SU-DHL-6 (cell line): Measurements from ENCODE around the gene TTYH3.

Experiments
- H2AFZ ChIP-seq: fragments of 200-600 bp; sonication (generic); 2 replicates; pipeline ENCODE4 v1.6.1; 2014; ENCODE audit warnings: low read depth, mild to moderate bottlenecking, moderate library complexity, mixed read lengths, antibody characterized with exemption, low read length; ENCODE audit not compliant: severe bottlenecking
- H3F3A ChIP-seq: fragments of 200-600 bp; shearing (Covaris generic); 2 replicates; pipeline ENCODE4 v1.6.0; 2016; ENCODE audit warnings: antibody characterized with exemption, mild to moderate bottlenecking; ENCODE audit not compliant: insufficient read depth
- H3K27ac ChIP-seq: fragments of 200-600 bp; sonication (generic); 2 replicates; pipeline ENCODE4 v1.5.1; 2016; ENCODE audit warnings: low read depth, mild to moderate bottlenecking, low read length, moderate library complexity, mixed read lengths
- H3K27me3 ChIP-seq: fragments of 200-600 bp; sonication (generic), shearing (Covaris generic); 2 replicates; pipeline ENCODE4 v1.6.0; 2014; ENCODE audit warnings: mild to moderate bottlenecking, low read length
- H3K36me3 ChIP-seq: fragments of 200-600 bp; sonication (generic); 2 replicates; pipeline ENCODE4 v1.6.1; 2014; ENCODE audit warnings: mild to moderate bottlenecking, low read length, mixed read lengths
- H3K4me2 ChIP-seq: fragments of 300-600, 200-600 bp; shearing (Covaris generic), sonication (generic); 2 replicates; pipeline ENCODE4 v1.6.0; 2014; ENCODE audit warnings: low read length, low read depth, mild to moderate bottlenecking; ENCODE audit not compliant: poor library complexity, severe bottlenecking
- H3K4me3 ChIP-seq: fragments of 200-600 bp; sonication (generic); 2 replicates; pipeline ENCODE4 v1.5.1; 2014; ENCODE audit warnings: antibody characterized with exemption, low read length, mild to moderate bottlenecking, mixed read lengths; ENCODE audit not compliant: insufficient read depth, poor library complexity, severe bottlenecking
- H3K79me2 ChIP-seq: fragments of 200-600 bp; sonication (generic); 2 replicates; pipeline ENCODE4 v1.6.1; 2014; ENCODE audit warnings: mild to moderate bottlenecking, low read length, moderate library complexity; ENCODE audit not compliant: insufficient read depth
- H3K9ac ChIP-seq: fragments of 200-600 bp; sonication (generic); 2 replicates; pipeline ENCODE4 v1.7.0; 2014; ENCODE audit warnings: mild to moderate bottlenecking, low read length
- H3K9me2 ChIP-seq: fragments of 200-600 bp; sonication (generic); replicated peaks from 2 replicates; pipeline ENCODE4 v1.6.1; 2014; ENCODE audit warnings: low read length; ENCODE audit not compliant: insufficient read depth
- H3K9me3 ChIP-seq: fragments of 200-600 bp; sonication (generic); 2 replicates; pipeline ENCODE4 v1.6.1; 2014; ENCODE audit warnings: low read length, mixed read lengths; ENCODE audit not compliant: insufficient read depth
- H4K20me1 ChIP-seq: fragments of 200-600 bp; sonication (generic); 2 replicates; pipeline ENCODE4 v1.6.1; 2014; ENCODE audit warnings: low read depth, mild to moderate bottlenecking, antibody characterized with exemption, low read length, moderate library complexity, mixed read lengths
- EZH2phosphoT487 ChIP-seq: fragments of 200-600 bp; sonication (generic), shearing (Covaris generic); conservative IDR thresholded peaks from 2 replicates; pipeline ENCODE4 v1.6.1; 2018; ENCODE audit warnings: mild to moderate bottlenecking, antibody characterized with exemption, low read length, moderate library complexity, mixed read lengths
- TF ChIP-seq, protein P1 (sequence below): fragments of 200-600 bp; sonication (generic); IDR thresholded peaks from one replicate; pipeline ENCODE4 v1.5.1; 2017; ENCODE audit warnings: antibody characterized with exemption, mild to moderate bottlenecking, low read length, moderate library complexity; ENCODE audit not compliant: insufficient read depth, poor library complexity, severe bottlenecking

Gene TTYH3

DNA sequence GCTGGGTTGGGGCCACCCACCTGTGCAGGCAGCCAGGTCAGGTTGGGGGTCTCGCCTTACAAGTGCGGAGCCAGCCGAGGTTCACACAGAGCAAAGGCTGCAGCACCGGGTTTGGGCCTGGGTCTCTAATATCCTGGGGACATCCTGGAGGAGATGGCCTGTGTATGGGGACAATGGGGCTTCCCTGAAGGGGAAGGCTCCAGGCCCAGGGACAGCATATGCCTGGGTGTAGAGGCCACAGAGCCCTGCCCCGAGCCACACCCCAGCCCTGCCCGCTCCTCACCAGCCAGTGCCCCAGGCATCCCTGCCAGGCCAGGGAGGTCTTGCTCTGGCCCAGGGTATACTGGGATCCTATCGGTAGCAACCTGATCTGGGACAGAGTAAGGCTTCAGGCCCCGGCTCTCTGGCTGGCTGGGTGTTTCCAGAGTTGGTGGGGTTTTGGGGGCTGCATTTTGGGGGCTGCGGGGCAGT, 9.1 kb downstream of the TTYH3 start:
- Histone ChIP-seq H3K79me2 (no peaks in the 10 kb centered on the region), H4K20me1 (no peaks in the 10 kb centered on the region), H3K27ac (no peak overlapping the region), H3F3A (no peaks in the 10 kb centered on the region), H3K4me2 (no peak overlapping the region), H3K4me3 (no peak overlapping the region), H3K9me3 (no peaks in the 10 kb centered on the region), H3K9ac (no peak overlapping the region), H3K36me3 (no peaks in the 10 kb centered on the region), H3K27me3 (no peaks in the 10 kb centered on the region), H3K9me2 (no peaks in the 10 kb centered on the region), H2AFZ (no peak overlapping the region)
- TF ChIP-seq, protein P1, sequence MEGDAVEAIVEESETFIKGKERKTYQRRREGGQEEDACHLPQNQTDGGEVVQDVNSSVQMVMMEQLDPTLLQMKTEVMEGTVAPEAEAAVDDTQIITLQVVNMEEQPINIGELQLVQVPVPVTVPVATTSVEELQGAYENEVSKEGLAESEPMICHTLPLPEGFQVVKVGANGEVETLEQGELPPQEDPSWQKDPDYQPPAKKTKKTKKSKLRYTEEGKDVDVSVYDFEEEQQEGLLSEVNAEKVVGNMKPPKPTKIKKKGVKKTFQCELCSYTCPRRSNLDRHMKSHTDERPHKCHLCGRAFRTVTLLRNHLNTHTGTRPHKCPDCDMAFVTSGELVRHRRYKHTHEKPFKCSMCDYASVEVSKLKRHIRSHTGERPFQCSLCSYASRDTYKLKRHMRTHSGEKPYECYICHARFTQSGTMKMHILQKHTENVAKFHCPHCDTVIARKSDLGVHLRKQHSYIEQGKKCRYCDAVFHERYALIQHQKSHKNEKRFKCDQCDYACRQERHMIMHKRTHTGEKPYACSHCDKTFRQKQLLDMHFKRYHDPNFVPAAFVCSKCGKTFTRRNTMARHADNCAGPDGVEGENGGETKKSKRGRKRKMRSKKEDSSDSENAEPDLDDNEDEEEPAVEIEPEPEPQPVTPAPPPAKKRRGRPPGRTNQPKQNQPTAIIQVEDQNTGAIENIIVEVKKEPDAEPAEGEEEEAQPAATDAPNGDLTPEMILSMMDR: no peak
- TF ChIP-seq EZH2phosphoT487: no peak

DNA sequence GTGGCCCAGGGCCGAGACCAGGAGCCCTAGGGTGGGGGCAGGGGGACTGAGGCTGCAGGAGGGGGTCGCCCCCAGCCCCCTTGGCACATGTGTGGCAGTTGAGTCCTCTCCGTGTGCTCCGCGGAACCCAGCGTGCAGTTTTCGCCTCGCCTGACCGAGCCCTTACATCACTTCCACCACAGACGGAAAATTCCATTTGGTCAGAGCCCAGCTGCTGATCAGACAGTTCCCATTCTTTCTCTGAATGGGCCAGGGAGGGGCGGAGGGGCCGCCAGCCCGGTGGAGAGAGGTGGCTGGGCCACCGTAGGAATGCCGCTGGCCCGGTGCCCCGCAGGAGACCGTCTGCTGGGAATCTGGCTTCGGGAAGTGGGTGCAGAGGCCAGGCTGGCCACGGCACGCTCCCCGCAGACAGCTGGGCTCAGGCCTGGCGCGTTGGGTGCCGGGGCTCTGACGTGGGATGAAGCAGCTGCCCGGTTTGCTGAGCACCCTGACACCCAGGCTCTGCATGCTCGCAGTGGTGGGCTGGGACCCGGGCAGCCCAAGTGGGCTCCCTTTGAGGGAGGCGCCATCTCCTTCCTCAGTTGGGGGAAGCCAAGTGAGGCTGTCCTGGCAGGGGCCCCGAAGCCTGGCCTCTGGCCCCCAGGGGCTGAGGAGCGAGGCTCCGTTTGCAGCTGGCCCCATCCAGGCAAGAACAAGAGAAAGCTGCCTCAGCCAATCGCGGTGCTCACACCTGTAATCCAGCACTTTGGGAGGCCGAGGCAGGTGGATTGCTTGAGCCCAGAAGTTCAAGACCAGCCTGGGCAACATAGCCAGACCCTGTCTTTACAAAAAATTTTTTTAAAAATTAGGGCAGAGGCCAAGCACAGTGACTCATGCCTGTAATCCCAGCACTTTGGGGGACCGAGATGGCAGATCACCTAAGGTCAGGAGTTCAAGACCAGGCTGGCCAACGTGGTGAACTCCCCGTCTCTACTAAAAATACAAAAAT, 9.9 kb downstream of the TTYH3 start:
- no peak overlapping the region for H3K9ac ChIP-seq
- H3F3A ChIP-seq: no peaks in the 10 kb centered on the region
- H3K27me3 ChIP-seq: no peaks in the 10 kb centered on the region
- H3K9me3 ChIP-seq: no peaks in the 10 kb centered on the region
- no peaks in the 10 kb centered on the region for H4K20me1 ChIP-seq
- TF ChIP-seq EZH2phosphoT487: no peak
- TF ChIP-seq, protein P1: no peak
- H3K79me2 ChIP-seq: no peaks in the 10 kb centered on the region
- H3K36me3 ChIP-seq: no peaks in the 10 kb centered on the region
- H3K4me3 ChIP-seq: no peak overlapping the region
- no peak overlapping the region for H3K4me2 ChIP-seq
- H3K9me2 ChIP-seq: no peaks in the 10 kb centered on the region
- H2AFZ ChIP-seq: no peak overlapping the region
- no peak overlapping the region for H3K27ac ChIP-seq

DNA sequence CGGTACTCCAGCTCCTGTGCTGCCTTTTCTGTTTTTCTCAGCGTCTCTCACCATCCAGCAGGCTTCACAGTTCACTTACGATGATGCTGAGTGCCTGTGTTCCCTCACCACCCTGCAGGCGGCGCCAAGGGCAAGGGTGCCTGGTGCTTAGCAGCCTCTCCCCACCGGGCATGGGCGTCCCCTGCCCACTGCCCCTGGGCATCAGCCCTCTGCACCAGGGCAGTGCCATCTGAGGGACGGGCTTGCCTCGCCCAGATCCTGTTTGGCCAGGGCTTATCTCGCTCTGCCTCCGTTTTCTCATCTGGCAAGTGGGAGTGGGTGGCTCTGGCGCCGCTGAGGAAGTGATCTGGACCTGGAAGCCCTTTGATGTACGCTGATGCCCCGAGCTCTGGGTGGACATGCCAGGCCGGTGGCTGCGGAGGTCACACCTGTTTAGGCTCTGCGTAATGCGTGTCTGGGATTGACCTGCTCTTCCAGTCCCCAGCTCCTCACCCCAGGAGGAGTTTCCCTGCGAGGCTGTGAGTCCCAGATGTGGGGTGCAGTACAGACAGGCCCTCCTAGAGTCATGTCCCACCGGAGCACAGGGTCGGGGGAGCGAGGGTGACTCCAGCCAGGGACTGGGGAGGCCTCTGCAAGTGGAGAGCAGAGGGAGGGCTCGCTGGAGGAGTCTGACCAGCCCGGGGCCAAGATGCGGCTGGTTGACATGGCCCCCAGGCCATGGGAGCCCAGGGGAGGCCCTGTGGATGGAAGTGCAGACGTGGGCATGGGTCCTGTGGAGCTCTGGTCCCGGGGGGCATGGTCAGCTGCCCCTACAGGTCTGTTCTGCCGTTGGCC, 11.8 kb downstream of the TTYH3 start:
- H4K20me1 ChIP-seq: no peaks in the 10 kb centered on the region
- H3K36me3 ChIP-seq: no peaks in the 10 kb centered on the region
- no peaks in the 10 kb centered on the region for H3F3A ChIP-seq
- no peak overlapping the region for H3K27ac ChIP-seq
- no peak overlapping the region for H3K9ac ChIP-seq
- H3K27me3 ChIP-seq: no peaks in the 10 kb centered on the region
- no peaks in the 10 kb centered on the region for H3K9me3 ChIP-seq
- H2AFZ ChIP-seq: no peak overlapping the region
- TF ChIP-seq EZH2phosphoT487: no peak
- TF ChIP-seq, protein P1: peak; percentile 60
- no peaks in the 10 kb centered on the region for H3K79me2 ChIP-seq
- no peak overlapping the region for H3K4me3 ChIP-seq
- no peak overlapping the region for H3K4me2 ChIP-seq
- H3K9me2 ChIP-seq: no peaks in the 10 kb centered on the region
